Measurements from ENCODE around the gene PTPRN2. TPM values are rescaled to one million over a fixed set of nuclear protein-coding genes. Genes with fewer than 3 reads are reported as not detected.

Gene PTPRN2
- total RNA-seq, 1 donor from 2014 or later = 11.4 TPM

DNA sequence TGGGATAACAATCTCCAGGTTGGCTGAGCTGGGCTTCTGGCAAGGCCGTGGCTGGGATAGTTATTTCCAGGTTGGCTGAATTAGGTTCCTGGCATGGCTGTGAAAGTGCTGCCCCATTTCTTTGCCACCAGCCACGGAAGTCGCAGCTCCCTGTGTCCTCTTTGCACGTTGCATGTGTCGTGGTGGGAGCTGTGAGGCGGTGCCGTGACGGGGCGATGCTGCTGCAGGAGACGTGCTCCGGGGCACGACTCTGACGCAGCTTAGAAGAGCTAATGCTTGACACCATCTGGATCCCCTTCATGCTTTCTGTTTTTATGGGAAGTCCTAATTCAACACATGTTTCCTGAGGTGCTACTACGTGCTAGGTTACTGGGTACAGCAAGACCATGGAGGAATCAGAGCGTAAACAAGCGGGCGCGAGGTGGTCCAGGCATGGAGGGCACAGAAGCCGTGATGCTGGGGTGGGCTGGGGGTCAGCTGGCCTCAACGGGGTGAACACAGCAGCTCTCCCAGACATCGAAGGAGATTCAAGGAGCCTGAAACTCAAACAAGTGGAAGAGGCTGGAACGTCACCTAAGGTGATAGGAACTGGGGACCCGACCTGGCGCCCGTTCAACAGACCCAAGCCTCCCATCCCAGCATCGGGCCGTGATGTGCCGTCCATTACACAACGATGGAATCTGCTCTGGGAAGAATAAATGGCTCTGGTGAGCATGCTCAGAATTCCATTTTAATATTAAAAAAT, 843.7 kb downstream of the PTPRN2 start:
- Mint-ChIP-seq H3K4me1 (ENCODE audit: low read depth) (no peaks in the 10 kb centered on the region), H3K9me3 (ENCODE audit: low read depth) (no peaks in the 10 kb centered on the region), H3K4me3 (ENCODE audit: low read depth) (no peak overlapping the region), H3K27me3 (peaks cover 29% of the 10 kb centered on the region), H3K36me3 (ENCODE audit: insufficient read depth) (no peaks in the 10 kb centered on the region), H3K27ac (no peak overlapping the region)
- no peak for DNase-seq (ENCODE audit: low spot score, unreplicated experiment)
- TF ChIP-seq, protein P1, sequence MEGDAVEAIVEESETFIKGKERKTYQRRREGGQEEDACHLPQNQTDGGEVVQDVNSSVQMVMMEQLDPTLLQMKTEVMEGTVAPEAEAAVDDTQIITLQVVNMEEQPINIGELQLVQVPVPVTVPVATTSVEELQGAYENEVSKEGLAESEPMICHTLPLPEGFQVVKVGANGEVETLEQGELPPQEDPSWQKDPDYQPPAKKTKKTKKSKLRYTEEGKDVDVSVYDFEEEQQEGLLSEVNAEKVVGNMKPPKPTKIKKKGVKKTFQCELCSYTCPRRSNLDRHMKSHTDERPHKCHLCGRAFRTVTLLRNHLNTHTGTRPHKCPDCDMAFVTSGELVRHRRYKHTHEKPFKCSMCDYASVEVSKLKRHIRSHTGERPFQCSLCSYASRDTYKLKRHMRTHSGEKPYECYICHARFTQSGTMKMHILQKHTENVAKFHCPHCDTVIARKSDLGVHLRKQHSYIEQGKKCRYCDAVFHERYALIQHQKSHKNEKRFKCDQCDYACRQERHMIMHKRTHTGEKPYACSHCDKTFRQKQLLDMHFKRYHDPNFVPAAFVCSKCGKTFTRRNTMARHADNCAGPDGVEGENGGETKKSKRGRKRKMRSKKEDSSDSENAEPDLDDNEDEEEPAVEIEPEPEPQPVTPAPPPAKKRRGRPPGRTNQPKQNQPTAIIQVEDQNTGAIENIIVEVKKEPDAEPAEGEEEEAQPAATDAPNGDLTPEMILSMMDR (IDR thresholded peaks at IDR 0.05; ENCODE audit: unreplicated experiment) = no peak

DNA sequence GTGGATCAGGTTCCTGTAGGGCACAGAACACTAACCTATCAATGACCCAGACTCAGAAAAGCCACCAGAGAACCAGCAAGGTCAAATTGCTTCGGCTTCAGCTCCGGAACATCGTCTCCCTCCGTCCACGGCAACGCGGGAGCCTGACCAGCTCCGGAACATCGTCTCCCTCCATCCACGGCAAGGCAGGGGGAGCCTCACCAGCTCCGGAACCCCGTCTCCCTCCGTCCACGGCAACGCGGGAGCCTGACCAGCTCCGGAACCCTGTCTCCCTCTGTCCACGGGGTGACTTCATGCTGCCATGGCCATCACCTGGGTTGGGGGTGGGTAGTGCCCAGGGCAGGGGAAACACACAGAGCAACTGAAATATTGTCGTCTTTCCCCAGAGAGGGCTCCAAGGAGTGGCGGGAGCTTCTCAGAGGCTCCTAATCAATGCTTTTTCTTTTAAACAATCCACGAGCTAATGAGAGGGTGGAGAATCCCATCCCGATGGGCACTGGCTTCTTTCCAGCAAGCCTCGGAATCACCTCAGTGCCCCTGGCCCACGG, 847.3 kb downstream of the PTPRN2 start:
- peaks cover 4% of the 10 kb centered on the region for H3K4me1 Mint-ChIP-seq (ENCODE audit: low read depth)
- H3K4me3 Mint-ChIP-seq (ENCODE audit: low read depth) = no peak overlapping the region

DNA sequence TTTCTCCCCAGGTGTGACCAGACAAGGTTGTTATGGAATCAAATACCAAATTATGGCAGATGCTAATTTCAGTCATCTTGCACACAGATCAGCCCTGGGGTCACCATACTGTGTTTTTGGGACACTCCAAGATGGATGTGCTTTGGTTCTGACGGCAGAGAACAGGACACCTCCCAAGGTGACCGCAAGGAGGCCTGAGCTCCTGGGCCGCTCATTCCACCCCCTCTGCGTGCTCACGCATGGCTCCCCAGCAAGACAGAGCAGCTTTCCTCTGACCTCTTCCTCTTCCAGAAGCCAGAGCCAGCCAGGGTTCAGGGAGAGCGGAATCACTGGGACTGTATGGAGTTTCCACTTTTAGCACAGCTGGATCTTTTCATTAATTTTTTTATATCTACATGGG, 848.0 kb downstream of the PTPRN2 start:
- no peak for DNase-seq (ENCODE audit: low spot score, unreplicated experiment)
- Mint-ChIP-seq H3K9me3 (ENCODE audit: low read depth) (no peaks in the 10 kb centered on the region), H3K4me3 (ENCODE audit: low read depth) (no peak overlapping the region), H3K27ac (no peak overlapping the region), H3K27me3 (peaks cover 55% of the 10 kb centered on the region), H3K4me1 (ENCODE audit: low read depth) (peaks cover 4% of the 10 kb centered on the region), H3K36me3 (ENCODE audit: insufficient read depth) (no peaks in the 10 kb centered on the region)
- TF ChIP-seq, protein P1 (IDR thresholded peaks at IDR 0.05; ENCODE audit: unreplicated experiment) = no peak

More for the DNA sequence above, 847.3 kb downstream of the PTPRN2 start:
- TF ChIP-seq, protein P1 (IDR thresholded peaks at IDR 0.05; ENCODE audit: unreplicated experiment) = no peak
- H3K27me3 Mint-ChIP-seq = peaks cover 49% of the 10 kb centered on the region
- H3K36me3 Mint-ChIP-seq (ENCODE audit: insufficient read depth) = no peaks in the 10 kb centered on the region
- no peaks in the 10 kb centered on the region for H3K9me3 Mint-ChIP-seq (ENCODE audit: low read depth)
- H3K27ac Mint-ChIP-seq = no peak overlapping the region
- DNase-seq (ENCODE audit: low spot score, unreplicated experiment) = no peak

DNA sequence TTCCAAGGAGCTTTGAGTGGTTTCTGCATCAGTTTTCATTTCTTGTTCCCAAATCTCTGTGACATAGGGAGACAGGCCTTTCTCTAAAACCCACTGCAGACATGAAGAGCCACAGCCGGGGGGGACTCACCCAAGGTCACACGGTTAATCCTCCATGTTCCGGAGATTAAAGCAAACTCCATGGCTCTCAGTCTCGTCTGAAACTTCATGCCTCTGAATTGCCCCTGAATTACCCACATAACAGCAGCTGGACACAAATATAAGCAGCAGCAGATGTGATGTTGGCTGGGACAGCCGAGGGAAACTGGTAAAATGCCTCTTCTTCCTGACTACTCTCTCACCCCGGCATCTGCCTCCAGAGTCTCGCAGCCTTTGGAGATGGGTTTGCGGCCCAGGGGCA, 848.6 kb downstream of the PTPRN2 start:
- no peak for DNase-seq (ENCODE audit: low spot score, unreplicated experiment)
- TF ChIP-seq, protein P1 (IDR thresholded peaks at IDR 0.05; ENCODE audit: unreplicated experiment) = no peak
- Mint-ChIP-seq H3K27ac (no peak overlapping the region), H3K9me3 (ENCODE audit: low read depth) (no peaks in the 10 kb centered on the region), H3K4me1 (ENCODE audit: low read depth) (peaks cover 4% of the 10 kb centered on the region), H3K36me3 (ENCODE audit: insufficient read depth) (peaks cover 2% of the 10 kb centered on the region), H3K4me3 (ENCODE audit: low read depth) (no peak overlapping the region), H3K27me3 (peaks cover 62% of the 10 kb centered on the region)

DNA sequence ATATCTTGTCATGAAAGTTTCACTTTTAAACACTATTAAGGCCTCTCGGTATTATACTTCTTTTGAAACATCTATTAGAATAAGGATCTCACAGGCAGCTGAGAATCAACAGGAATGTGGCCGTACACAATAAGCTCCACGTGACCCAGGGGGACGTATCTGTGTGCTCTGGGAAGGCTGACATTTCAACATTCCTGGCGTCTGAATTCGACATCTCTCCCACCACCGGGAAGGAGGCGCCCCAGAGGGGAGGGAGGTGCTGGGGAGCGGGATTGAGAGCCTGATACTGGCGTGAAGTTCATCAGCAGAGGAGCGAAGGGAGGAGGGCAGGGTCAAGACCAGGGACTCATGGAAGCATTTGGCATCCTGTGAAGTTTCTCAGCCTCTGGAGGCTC, 849.6 kb downstream of the PTPRN2 start:
- Mint-ChIP-seq H3K36me3 (ENCODE audit: insufficient read depth) (peaks cover 2% of the 10 kb centered on the region), H3K27me3 (peaks cover 61% of the 10 kb centered on the region), H3K9me3 (ENCODE audit: low read depth) (no peaks in the 10 kb centered on the region), H3K27ac (peak overlapping the region; percentile 85), H3K4me3 (ENCODE audit: low read depth) (peak overlapping the region; percentile 7), H3K4me1 (ENCODE audit: low read depth) (peaks cover 4% of the 10 kb centered on the region)
- DNase-seq (ENCODE audit: low spot score, unreplicated experiment) = peak; percentile 37
- TF ChIP-seq, protein P1 (IDR thresholded peaks at IDR 0.05; ENCODE audit: unreplicated experiment) = no peak
